ENCODE data around the gene BPIFB6.

- TF ChIP-seq CTCF (conservative IDR thresholded peaks at IDR 0.05), result no peak
- TF ChIP-seq EZH2 (IDR thresholded peaks at IDR 0.05; ENCODE audit: low read depth), result no peak
These were observed 1.1 kb downstream of the BPIFB6 start for GRCh38 chr20:33032555-33032954.
